Loucy (cell line): ENCODE results near the gene SNCAIP.

Experiments
- H2AFZ ChIP-seq: fragments of 200-600 bp; sonication (generic); 2 replicates; pipeline ENCODE4 v1.6.0; 2016; ENCODE audit warnings: antibody characterized with exemption, mild to moderate bottlenecking, low read length, moderate library complexity
- H3F3A ChIP-seq: fragments of 200-600 bp; 2 replicates; pipeline ENCODE4 v1.6.0; 2016; ENCODE audit warnings: antibody characterized with exemption, low read depth, mild to moderate bottlenecking
- H3K27me3 ChIP-seq: fragments of 200-600 bp; sonication (generic); 2 replicates; pipeline ENCODE4 v1.6.1; 2014; ENCODE audit warnings: low read length, mild to moderate bottlenecking; ENCODE audit not compliant: insufficient read depth, poor library complexity, severe bottlenecking
- H3K36me3 ChIP-seq: fragments of 200-600 bp; sonication (generic); 2 replicates; pipeline ENCODE4 v1.6.1; 2016; ENCODE audit warnings: low read length; ENCODE audit not compliant: insufficient read depth
- H3K4me1 ChIP-seq: fragments of 200-600 bp; sonication (generic); 2 replicates; pipeline ENCODE4 v1.5.1; 2014; ENCODE audit warnings: low read length, mild to moderate bottlenecking; ENCODE audit not compliant: insufficient read depth, poor library complexity, severe bottlenecking
- H3K4me2 ChIP-seq: fragments of 200-600 bp; sonication (generic); 2 replicates; pipeline ENCODE4 v1.6.0; 2014; ENCODE audit warnings: antibody characterized with exemption, low read length, low read depth, mild to moderate bottlenecking; ENCODE audit not compliant: poor library complexity, severe bottlenecking
- H3K4me3 ChIP-seq: fragments of 200-600 bp; sonication (generic); 2 replicates; pipeline ENCODE4 v1.5.1; 2014; ENCODE audit warnings: low read length, mild to moderate bottlenecking, mixed read lengths; ENCODE audit not compliant: poor library complexity, severe bottlenecking
- H3K79me2 ChIP-seq: fragments of 200-600 bp; sonication (generic); 2 replicates; pipeline ENCODE4 v1.6.1; 2014; ENCODE audit warnings: low read length; ENCODE audit not compliant: insufficient read depth
- H3K9ac ChIP-seq: fragments of 200-600 bp; sonication (generic); 2 replicates; pipeline ENCODE4 v1.6.0; 2014; ENCODE audit warnings: mild to moderate bottlenecking, low read depth, low read length, moderate library complexity; ENCODE audit not compliant: poor library complexity, severe bottlenecking
- H3K9me2 ChIP-seq: fragments of 200-600 bp; sonication (generic); replicated peaks from 2 replicates; pipeline ENCODE4 v1.6.1; 2016; ENCODE audit warnings: low read depth, low read length, mixed read lengths
- H3K9me3 ChIP-seq: fragments of 200-600 bp; sonication (generic); 2 replicates; pipeline ENCODE4 v1.6.1; 2014; ENCODE audit warnings: mild to moderate bottlenecking, antibody characterized with exemption, low read length, low read depth; ENCODE audit not compliant: insufficient read depth
- H4K20me1 ChIP-seq: fragments of 200-600 bp; sonication (generic); 2 replicates; pipeline ENCODE4 v1.6.0; 2014; ENCODE audit warnings: antibody characterized with exemption, low read length, mild to moderate bottlenecking; ENCODE audit not compliant: insufficient read depth, poor library complexity, severe bottlenecking
- CTCF ChIP-seq: fragments of 200-600 bp; sonication (generic); conservative IDR thresholded peaks from 2 replicates; pipeline ENCODE4 v1.5.1; 2014; ENCODE audit warnings: mild to moderate bottlenecking, antibody characterized with exemption, low read length
- EZH2phosphoT487 ChIP-seq: fragments of 200-600 bp; IDR thresholded peaks from 2 replicates; pipeline ENCODE4 v1.6.1; 2018; ENCODE audit warnings: antibody characterized with exemption, mild to moderate bottlenecking, moderate library complexity, borderline replicate concordance

The SNCAIP gene

DNA sequence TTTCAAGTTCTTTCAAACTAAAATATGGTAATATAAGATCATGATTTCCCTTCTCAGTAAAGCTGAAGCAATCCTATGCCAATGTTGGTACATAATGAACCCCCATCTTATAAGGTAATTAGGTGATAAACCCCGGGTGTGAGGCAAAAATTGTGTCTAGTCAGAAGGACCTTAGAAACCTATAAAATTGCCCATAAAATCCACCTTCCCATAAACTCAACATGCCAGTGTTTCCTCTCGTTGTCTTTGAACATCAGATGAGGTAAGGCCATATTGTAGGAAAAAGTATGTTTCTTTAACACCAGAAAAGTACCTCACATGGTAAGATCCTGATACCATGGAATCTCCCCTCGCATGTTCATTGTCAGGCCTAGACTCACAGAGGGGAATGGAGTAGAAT lies 43.3 kb downstream of the SNCAIP start:
- H2AFZ ChIP-seq: no peak overlapping the region
- TF ChIP-seq EZH2phosphoT487 (no peak), CTCF (no peak)
- H3K27me3 ChIP-seq: no peaks in the 10 kb centered on the region
- H3K9ac ChIP-seq: no peak overlapping the region
- no peaks in the 10 kb centered on the region for H3K9me3 ChIP-seq
- H3K9me2 ChIP-seq: no peaks in the 10 kb centered on the region
- no peak overlapping the region for H3K4me2 ChIP-seq
- H3K36me3 ChIP-seq: no peaks in the 10 kb centered on the region
- no peaks in the 10 kb centered on the region for H3K79me2 ChIP-seq
- H3K4me3 ChIP-seq: no peak overlapping the region
- no peaks in the 10 kb centered on the region for H3F3A ChIP-seq
- no peaks in the 10 kb centered on the region for H3K4me1 ChIP-seq
- no peaks in the 10 kb centered on the region for H4K20me1 ChIP-seq

GRCh38 chr5:122356855-122357254 lies 44.8 kb downstream of the SNCAIP start:
- H3K4me3 ChIP-seq: no peak overlapping the region
- H3K4me2 ChIP-seq: no peak overlapping the region
- H4K20me1 ChIP-seq: no peaks in the 10 kb centered on the region
- H3K9ac ChIP-seq: no peak overlapping the region
- H3K27me3 ChIP-seq: no peaks in the 10 kb centered on the region
- no peaks in the 10 kb centered on the region for H3K79me2 ChIP-seq
- no peak for TF ChIP-seq EZH2phosphoT487
- TF ChIP-seq CTCF: no peak
- no peaks in the 10 kb centered on the region for H3K9me3 ChIP-seq
- H3K36me3 ChIP-seq: no peaks in the 10 kb centered on the region
- no peaks in the 10 kb centered on the region for H3K4me1 ChIP-seq
- H2AFZ ChIP-seq: no peak overlapping the region
- no peaks in the 10 kb centered on the region for H3K9me2 ChIP-seq
- no peaks in the 10 kb centered on the region for H3F3A ChIP-seq

DNA sequence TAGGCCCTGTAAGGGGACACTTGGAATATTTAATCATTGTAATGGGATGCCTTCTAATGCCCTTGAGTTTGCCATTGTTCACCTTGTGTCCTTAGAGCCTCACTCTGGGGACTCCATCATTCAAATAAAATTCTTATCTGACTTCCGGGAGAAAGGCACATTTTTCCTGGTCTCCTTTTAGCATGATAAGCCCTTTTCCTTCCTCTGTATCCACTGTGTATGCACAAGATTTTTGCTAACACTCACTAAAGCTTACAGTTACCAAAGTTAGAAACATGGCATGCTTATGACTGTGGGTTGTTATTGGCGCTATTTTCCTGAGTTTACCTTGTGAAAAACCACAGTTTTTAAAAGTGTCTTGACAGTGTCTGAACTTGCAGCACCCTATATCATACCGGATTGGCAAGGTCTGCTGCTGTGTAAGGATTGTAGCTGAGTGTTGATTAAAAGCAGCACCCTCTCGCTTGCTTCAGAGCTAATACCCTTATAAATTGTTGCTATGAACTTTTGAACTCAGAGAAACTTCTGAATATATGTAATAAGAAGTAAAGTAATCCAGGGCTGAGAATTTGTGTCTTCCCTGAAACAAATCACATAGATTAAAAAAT lies 46.4 kb downstream of the SNCAIP start:
- H3K4me1 ChIP-seq: no peaks in the 10 kb centered on the region
- no peak overlapping the region for H3K4me3 ChIP-seq
- no peaks in the 10 kb centered on the region for H3K9me3 ChIP-seq
- H3K4me2 ChIP-seq: no peak overlapping the region
- no peaks in the 10 kb centered on the region for H3F3A ChIP-seq
- no peaks in the 10 kb centered on the region for H3K36me3 ChIP-seq
- H3K79me2 ChIP-seq: no peaks in the 10 kb centered on the region
- H3K9ac ChIP-seq: no peak overlapping the region
- no peaks in the 10 kb centered on the region for H4K20me1 ChIP-seq
- no peak overlapping the region for H2AFZ ChIP-seq
- H3K27me3 ChIP-seq: no peaks in the 10 kb centered on the region
- no peaks in the 10 kb centered on the region for H3K9me2 ChIP-seq
- no peak for TF ChIP-seq EZH2phosphoT487
- no peak for TF ChIP-seq CTCF
